HG03095 (cell line): ENCODE results near the gene TXNDC17.
"Not testable (repeated sequence)": the region's sequence is repeated elsewhere in the genome, so short reads cannot be mapped to it uniquely, and the experiment has no call there.

Experiments used
- ATAC-seq: cut with Tn5 transposase; IDR thresholded peaks from one replicate; pipeline ENCODE4 v1.9.1; 2021; ENCODE audit warnings: moderate library complexity; ENCODE audit not compliant: unreplicated experiment

The TXNDC17 gene

DNA sequence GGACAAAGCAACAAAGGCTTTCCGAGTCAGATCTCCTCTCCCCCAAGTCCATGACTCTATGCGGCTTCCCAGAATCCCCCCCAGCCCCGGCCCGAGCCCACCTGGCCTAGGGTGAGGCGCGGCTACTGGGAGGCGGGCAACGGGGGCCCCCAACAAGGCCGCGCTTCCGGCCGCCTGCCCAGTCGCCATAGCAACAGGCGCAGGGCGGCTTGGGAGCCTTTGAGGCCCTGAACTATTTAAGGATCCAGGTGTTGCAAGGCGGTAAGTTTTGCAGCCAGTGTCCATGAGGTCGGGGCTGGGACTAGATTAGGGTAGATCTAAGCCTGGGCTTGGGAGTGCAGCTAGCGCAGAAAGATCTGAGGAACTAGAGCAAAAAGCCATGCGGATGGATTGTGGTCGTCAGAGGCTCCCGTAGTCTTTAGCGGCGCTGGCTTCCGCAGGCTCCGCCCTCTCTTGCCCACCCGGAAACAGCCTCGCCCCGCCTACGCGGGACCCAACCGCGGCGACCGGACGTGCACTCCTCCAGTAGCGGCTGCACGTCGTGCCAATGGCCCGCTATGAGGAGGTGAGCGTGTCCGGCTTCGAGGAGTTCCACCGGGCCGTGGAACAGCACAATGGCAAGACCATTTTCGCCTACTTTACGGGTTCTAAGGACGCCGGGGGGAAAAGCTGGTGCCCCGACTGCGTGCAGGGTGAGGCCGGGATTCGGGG is at the start of gene TXNDC17, which contains the start of gene KIAA0753:
TXNDC17 (plus strand) TSS at position 525 of the 711 bp plus-strand sequence; CDS start at position 548, 23 bp downstream.
KIAA0753 (minus strand) TSS at position 176 of the 711 bp plus-strand sequence. CDS start 5,608 bp downstream, outside the sequence.
- ATAC-seq, result peak; percentile 77

DNA sequence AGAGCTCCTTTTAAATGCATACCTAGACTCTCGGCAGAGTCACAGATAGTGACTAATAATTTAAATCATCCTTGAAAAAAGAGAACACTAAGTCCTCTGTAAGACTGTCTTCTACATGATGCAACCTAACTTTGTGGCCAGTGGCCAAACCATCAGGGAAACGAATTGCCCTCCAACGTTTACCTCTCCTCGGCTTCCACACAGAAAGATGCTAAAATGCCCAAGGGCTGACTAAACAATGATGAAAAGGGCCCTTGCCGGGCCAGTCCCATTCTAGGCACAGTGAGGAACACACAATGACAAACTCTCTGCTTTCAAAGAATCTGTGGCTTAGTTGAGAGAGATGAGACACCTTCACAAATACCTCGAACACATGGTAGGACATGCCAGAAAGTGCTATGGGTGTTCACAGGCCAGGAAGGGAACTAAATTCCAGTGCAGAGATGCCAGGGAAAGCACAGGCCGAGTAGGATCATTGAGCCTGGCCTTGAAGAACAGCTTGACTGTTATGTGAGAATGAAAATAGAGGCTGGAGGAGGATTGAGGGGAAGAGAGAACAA is 49.2 kb upstream of the TXNDC17 start:
- ATAC-seq, result no peak

DNA sequence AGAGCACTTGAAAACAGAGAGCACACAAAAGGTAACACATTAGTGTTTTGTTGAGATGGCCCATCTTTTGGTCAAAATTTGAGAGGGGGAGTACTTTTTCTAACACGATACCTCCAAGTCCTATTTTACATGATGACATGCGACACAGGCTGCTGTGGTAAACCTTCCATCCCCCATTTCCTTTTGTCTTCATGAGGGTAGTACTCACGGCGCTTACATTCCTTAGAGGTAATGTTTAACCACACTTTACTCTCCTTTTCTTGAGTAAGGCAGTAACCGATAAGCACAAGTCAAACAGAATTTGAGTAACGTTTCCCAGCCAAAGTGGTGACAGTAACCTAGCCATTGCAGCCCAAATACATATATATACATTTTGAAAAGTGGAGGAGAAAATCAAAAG is 48.7 kb upstream of the TXNDC17 start:
- ATAC-seq, result no peak

DNA sequence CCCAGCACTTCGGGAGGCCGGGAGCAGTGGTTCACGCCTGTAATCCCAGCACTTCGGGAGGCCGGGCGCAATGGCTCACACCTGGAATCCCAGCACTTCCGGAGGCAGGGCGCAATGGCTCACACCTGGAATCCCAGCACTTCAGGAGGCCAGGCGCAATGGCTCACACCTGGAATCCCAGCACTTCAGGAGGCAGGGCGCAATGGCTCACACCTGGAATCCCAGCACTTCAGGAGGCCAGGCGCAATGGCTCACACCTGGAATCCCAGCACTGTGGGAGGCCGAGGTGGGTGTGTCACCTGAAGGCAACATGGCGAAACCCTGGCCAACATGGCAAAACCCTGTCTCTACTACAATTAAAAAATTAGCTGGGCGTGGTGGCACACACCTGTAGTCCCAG is 47.5 kb upstream of the TXNDC17 start:
- not testable (repeated sequence) for ATAC-seq

DNA sequence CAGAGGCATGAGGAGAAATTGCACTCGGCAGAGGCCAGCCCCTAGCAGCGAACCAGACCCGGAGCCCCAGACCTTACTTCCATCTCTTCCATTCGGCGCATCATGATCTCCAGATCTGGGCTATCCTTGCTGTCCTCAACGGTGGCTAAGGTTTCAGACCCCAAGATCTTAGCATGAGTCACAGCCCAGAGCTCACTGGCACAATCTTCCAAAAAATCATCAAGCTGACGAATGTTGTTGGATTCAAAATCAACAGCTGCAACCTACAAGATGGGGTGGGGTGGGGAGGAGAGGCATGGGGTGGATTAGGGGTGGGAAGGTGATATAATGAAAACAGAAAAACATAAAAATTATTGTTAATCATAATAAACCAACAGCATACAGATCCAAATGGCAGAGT is 44.8 kb upstream of the TXNDC17 start:
- no peak for ATAC-seq

DNA sequence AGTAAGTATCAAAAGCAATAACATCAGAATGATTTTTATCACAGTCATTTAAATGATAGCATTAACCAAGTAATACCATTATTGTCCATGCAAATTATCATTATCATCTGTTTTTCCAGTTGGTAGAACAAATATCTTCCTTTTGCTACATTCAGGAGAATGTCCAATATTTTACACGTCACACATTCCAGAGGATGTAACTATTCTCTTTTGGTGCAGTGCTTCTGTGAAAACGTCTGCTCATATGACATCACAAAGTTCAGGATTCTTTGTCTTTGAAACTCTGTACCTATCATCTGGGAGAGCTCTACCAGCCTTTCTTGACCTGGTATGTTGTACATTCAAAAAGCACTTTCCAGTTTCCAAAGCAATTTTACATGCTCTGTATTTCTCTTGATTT is 44.3 kb upstream of the TXNDC17 start:
- ATAC-seq, result no peak

DNA sequence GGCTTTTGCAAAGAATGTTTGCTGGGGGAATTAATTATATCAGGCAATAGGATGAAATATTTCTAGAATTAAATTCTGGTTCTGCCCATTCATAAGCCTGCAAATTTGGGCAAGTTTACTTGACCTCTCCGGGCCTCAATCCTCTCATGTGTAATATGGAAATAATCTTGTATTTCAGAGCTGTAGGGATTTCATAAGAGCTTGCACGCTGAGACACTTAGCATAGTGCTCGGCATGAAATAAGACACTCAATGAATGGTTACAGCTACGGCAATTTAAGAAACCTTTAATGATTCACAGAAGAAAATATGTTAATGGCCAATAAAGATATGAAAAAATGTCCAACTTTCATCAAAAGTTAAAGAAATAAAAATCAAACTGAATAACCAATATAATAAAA is 43.9 kb upstream of the TXNDC17 start:
- no peak for ATAC-seq

DNA sequence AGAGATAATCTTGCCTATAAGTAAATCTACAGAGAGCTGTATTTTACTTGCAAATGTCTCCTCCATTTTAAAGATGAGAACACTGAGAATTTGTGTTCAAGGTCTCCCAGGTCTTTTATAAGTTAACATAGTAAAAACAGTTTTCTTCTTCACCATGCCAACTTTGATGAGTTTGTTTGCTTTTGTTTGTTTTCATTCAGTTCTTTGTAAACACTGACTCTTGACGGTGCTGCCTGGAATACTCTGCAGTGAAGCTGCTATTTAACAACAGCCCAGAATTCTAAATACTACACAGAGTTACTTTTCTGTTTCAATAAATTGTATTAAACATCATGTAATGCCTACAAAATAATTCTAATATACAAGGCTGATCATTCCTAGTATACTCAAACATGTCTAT is 43.1 kb upstream of the TXNDC17 start:
- no peak for ATAC-seq

DNA sequence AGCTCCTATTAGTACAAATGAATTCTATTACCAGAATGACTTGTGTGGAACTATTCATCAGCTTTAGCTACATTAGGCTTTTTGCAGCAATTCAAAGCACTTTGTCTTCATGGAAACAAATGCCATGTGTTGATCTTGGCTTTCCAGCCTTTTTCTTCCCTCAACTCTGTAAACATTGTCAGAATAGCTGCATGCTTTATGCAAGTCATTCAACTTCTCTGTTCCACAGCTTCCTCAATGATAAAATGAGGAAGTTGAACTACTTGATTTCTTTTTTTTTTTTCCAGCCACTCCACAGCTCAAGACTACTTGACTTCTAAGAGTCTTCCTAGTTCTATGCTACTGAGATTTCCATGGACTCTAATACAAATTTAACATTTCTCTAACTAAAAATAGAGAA is 41.5 kb upstream of the TXNDC17 start:
- no peak for ATAC-seq

DNA sequence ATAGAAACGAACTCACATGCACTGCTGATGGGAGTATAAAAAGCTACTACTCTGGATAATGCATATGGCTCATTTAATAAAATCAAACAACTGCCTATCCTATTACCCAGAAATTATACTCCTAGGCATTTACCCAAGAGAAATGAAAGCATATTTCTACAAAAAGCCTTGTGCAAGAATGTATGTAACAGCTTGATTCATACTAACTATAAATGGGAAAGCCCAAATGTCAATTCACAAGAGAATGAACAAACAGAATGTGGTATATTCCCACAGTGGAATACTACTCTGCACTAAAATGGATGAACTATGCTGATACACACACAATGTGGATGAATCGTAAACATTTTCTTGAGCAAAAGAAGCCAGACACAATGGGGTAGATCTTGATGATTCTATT is 38.7 kb upstream of the TXNDC17 start:
- no peak for ATAC-seq

DNA sequence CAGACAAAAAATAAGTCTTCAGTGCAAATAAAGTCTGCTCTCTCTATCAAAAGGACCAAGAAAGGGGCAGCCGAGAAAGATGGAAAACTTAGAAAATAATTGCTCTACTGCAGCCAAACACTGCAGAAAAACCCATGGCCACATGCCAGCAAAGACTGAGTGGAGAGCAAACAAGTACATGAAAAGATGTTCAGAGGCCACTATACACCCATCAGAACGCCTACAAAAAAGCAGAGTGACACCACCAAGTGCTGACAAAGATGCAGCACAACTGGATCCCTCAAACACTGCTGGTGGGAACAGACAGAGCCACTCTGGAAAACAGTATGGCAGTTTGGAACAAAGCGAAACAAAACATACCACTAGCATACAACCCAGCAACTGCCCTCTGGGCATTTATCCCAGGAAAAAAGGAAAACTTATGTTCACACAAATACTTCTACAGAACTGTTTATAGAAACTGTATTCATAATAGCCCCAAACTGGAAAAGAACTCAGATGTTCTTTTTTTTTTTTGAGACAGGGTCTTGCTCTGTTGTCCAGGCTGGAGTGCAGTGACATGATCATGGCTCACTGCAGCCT is 37.0 kb upstream of the TXNDC17 start:
- no peak for ATAC-seq

DNA sequence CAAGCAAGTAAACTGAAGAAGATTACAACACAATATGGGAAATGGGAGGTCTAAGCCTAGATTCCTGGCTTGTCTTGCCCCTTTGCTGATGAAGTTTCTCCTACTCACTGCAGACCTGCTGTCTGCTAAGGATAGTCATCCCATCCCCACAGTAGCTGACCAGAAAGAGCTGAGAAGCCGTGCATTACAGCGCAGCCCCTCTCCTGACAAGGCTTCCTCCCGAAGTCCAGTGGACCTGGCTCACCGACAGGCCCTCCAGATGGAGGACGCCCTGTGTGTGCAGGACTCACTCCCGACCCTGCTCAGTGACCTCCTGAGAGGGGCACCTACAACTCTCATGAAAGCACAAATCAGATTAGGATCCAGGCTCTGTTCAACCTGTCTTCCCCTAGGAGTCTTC is 35.7 kb upstream of the TXNDC17 start:
- ATAC-seq, result no peak

DNA sequence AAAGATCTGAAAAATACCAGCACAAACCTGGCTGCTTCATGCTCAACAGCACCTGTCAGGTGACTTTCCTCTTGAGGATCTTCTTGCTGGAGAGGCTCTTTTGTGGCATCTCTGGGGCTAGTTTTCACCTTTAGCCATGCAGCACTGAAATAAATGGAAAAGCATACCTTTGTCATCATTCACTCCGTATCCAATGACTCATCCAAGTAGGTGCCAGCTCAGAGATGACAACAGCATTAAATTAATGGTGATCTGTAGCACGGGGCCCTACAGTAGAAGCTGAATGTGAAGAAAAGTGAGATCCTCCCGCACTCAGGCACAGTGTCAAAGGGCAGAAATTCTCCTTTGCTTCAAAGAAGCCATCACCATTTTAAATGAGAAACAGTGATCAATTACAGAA is 32.5 kb upstream of the TXNDC17 start:
- ATAC-seq, result no peak

DNA sequence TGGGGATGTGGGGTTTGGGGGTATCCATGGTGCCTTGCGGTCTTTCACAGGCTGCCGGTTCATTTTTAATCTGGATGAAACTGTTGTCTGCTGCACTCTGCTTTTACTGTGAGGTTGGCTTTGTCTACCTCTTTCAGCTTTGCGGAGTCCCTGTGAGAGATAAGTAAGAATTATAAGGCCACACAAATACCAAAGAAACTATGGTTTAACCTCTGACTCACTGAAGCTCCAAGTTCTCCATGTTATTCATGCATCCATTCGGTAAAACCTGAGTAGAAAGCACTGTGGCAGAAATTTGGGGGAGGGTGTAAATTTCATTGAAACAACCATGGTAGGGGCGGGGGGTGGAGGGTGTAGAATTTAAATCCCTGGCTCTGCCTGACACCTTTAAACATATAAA is 30.8 kb upstream of the TXNDC17 start:
- no peak for ATAC-seq

DNA sequence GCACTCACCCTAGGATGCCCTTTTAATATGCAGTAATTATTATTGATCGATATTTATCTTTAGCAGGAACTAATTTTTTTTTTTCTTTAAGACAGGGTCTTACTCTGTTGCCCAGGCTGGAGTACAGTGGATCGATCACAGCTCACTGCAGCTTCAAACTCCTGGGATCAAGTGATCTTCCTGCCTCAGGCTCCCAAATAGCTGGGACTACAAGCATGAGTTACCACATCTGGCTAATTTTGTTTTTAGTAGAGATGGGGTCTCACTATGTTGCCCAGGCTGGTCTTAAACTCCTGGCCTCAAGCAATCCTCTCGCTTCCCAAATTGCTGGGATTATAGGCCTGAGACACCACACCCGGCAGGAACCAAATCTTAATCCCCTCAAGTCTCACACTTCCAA is 29.6 kb upstream of the TXNDC17 start:
- ATAC-seq, result no peak

DNA sequence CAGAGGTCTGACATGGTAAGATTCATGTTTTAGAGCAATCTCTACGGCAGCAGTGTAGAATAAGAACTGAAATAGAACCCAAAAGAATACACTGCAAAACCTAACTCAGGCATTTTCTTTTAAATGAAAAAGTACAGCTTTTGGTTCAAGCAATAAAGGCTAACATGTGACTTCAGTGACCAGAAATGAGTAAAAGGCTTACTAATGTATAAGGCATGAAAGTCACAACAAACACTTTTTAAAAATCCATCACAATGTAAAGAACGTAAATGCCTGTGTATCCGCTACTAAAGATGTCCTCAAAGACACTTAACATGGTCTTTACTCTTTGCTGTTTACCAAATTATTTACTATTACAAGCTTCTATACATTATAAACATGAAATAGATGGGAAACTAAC is 16.9 kb upstream of the TXNDC17 start:
- ATAC-seq, result no peak

DNA sequence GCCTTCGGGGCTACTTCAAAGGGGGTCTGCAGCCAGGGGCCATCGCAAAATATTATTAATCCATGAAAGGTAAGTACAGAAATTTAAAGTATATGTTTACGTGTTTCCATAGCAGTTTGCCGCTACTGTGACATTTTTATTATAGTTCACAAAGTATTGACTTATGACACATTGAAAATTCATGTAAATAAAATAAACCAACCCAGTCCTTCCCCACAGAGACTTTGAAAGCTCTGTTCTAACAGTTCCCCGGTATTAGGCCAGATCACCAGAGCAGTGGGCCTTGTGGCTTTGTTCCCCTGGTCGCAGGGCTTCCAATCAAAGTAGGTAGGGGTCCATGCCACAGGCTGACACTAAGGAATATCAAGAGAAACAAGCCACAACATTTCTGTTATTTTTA is 14.2 kb upstream of the TXNDC17 start:
- no peak for ATAC-seq

DNA sequence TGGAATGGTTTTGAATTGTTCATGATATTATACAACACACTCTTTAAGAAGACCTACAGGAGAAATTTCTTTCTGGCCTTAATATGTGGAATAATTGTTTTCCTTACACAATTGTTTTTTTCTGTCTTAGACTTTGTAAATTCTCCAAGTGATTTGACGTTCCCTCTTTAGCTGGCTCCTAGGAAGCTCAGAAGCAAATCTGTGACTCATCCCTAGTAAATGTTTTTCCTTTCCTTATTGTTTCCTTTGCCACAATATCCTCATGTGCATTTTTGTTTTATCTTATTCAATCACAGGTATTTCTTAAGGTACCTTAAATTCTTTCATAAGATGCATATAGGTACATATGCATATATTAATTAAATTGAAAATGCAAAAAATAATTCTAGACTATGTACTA is 13.8 kb upstream of the TXNDC17 start:
- no peak for ATAC-seq

DNA sequence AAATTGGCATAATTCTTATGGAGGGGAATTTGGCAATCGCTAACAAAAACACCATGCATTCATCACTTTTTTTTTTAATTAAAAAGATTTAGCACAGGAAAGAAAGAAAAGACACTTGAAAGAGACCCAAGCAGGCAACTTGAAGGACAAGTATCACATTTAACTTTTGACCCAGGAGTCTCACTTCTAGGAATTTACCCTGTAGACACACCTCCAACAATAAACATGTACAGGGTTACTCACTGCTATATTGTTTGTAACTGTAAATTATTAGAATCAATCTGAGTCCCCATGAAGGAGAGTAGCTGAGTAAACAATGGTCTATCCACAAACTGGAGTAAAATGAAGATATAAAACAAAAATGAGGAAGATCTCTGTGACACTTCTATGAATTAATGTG is 10.5 kb upstream of the TXNDC17 start:
- ATAC-seq, result no peak

DNA sequence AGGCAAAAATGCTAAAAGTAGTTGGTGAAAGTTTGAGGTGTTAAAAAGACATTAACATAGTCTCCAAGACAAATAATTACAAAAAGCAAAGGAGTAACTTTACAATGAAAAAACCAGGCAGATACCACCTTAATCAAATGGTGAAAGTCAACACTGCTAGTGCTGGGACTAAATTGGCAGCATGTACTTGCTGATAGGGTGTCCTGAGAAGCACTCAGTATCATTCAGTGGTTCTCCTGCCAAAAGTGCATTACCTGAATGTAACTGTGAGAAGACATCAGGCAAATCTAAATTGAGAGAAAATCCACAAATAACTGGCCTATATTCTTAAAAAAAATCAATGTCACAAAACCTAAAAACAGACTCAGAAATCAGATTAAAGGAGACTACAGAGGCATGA is 8.3 kb upstream of the TXNDC17 start:
- ATAC-seq, result no peak

DNA sequence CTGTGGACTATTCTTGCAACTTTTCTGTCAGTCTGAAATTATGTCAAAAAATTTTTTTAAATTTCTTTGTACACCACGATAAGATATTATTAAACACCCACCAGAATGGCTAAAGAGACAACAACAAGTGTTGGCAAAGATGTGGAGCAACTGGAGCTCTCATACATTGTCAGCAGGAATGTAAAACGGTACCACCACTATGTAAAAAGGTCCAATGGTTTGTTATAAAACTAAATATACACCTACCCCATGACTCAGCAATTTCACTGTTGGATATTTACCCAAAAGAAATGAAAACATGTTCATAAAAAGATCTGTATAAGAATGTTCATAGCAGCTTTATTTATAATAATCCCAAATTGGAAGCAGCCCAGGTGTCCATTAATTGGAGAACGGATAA is 7.6 kb upstream of the TXNDC17 start:
- no peak for ATAC-seq

DNA sequence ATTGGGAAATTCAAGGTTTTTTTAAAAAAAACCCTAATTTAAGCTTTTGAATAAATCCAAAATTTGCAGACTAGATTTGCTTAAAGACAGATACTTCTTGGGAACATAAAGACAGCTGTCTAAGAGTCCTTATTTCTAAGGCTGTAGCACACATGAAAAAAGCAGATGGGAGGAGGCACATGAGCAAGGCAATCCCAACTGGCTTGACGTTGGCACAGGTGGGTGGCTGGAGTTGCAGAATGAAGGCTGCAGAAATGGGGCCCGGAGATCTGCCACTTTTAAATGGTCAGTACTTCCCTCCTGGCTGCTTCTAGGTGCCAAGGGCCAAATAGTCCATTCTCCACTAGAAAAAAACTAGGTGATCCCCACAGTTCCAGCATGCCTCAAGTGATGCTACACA is 4.8 kb upstream of the TXNDC17 start:
- ATAC-seq, result no peak
